HepG2 (cell line): ENCODE results near the gene ADCY10. TPM values are rescaled to one million over a fixed set of nuclear protein-coding genes. Genes with fewer than 3 reads are reported as not detected.

Source experiments
- FOXO1 ChIP-seq: sonication (generic); formaldehyde crosslinking; IDR thresholded peaks from 2 replicates; pipeline ENCODE4 v1.4.0; 2020; ENCODE audit warnings: missing genetic modification reagents
- FOXP4 ChIP-seq: sonication (generic); formaldehyde crosslinking; IDR thresholded peaks from 2 replicates; pipeline ENCODE4 v1.4.0; 2020; ENCODE audit warnings: missing genetic modification reagents
- NFIB ChIP-seq: sonication (generic); formaldehyde crosslinking; IDR thresholded peaks from 2 replicates; pipeline ENCODE4 v1.9.0; 2021; ENCODE audit warnings: missing genetic modification reagents, mild to moderate bottlenecking, borderline replicate concordance
- REXO4 ChIP-seq: sonication (generic); formaldehyde crosslinking; IDR thresholded peaks from 2 replicates; pipeline ENCODE4 v1.8.0; 2022; ENCODE audit warnings: missing genetic modification reagents, mild to moderate bottlenecking, borderline replicate concordance
- SIX4 ChIP-seq: sonication (generic); formaldehyde crosslinking; IDR thresholded peaks from 2 replicates; pipeline ENCODE4 v1.4.0; 2020; ENCODE audit warnings: missing genetic modification reagents
- SOX13 ChIP-seq, 3 experiments: fragments of 450-650 bp in 1 of 3; sonication (generic) in 1 of 3; formaldehyde crosslinking in 1 of 3; IDR thresholded peaks in 2 of 3; conservative IDR thresholded peaks in 1 of 3; 2 replicates each; pipeline versions ENCODE4 v1.5.0 to v1.6.1; 2016 to 2020; ENCODE audit warnings: antibody characterized with exemption in 1 of 3, mild to moderate bottlenecking in 1 of 3, missing compliant biosample characterization in 1 of 3, missing genetic modification reagents in 1 of 3, moderate library complexity in 1 of 3
- TCF7 ChIP-seq: sonication (generic); IDR thresholded peaks from 2 replicates; pipeline ENCODE4 v1.6.1; 2016; ENCODE audit warnings: antibody characterized with exemption, low read depth
- YY1 ChIP-seq: IDR thresholded peaks from 2 replicates; pipeline ENCODE4 v1.6.1; 2011; ENCODE audit warnings: low read length, low read depth, moderate library complexity, mild to moderate bottlenecking; ENCODE audit not compliant: insufficient read depth, insufficient replicate concordance
- ZBTB4 ChIP-seq: sonication (generic); formaldehyde crosslinking; IDR thresholded peaks from 2 replicates; pipeline ENCODE4 v1.4.0; 2020; ENCODE audit warnings: missing genetic modification reagents, mild to moderate bottlenecking, borderline replicate concordance
- ZMYM4 ChIP-seq: sonication (generic); formaldehyde crosslinking; IDR thresholded peaks from 2 replicates; pipeline ENCODE4 v1.8.1; 2023; ENCODE audit warnings: mild to moderate bottlenecking, missing genetic modification reagents
- ZNF10 ChIP-seq: sonication (generic); formaldehyde crosslinking; IDR thresholded peaks from 2 replicates; pipeline ENCODE4 v1.4.0; 2020; ENCODE audit warnings: mild to moderate bottlenecking, low read depth, missing genetic modification reagents, borderline replicate concordance
- ZNF407 ChIP-seq: sonication (generic); formaldehyde crosslinking; IDR thresholded peaks from one replicate; pipeline ENCODE4 v1.5.1; 2020; ENCODE audit warnings: mild to moderate bottlenecking, missing genetic modification reagents; ENCODE audit errors: not compliant biosample characterization
- ZNF484 ChIP-seq: sonication (generic); formaldehyde crosslinking; IDR thresholded peaks from 2 replicates; pipeline ENCODE4 v1.5.1; 2020; ENCODE audit warnings: mild to moderate bottlenecking, low read depth, missing genetic modification reagents, borderline replicate concordance
- ZNF703 ChIP-seq: sonication (generic); formaldehyde crosslinking; IDR thresholded peaks from 2 replicates; pipeline ENCODE4 v1.5.1; 2020; ENCODE audit warnings: missing genetic modification reagents, mild to moderate bottlenecking, moderate library complexity, borderline replicate concordance
- ZNF768 ChIP-seq: sonication (generic); formaldehyde crosslinking; IDR thresholded peaks from 2 replicates; pipeline ENCODE4 v1.4.0; 2020; ENCODE audit warnings: missing genetic modification reagents
- polyA plus RNA-seq, 8 experiments: library from polyadenylated mRNA; depleted of rRNA in 3 of 8; stranded (reverse) in 7 of 8; unstranded in 1 of 8; fragments of >200 nt; fragmentation: Illumina TruSeq in 4 of 8; extraction: Trizol in 4 of 8; gene quantifications; 2 replicates each; pipeline versions ENCODE4 v1.2.1 to v1.2.3, GENCODE V29; 2011 to 2016; ENCODE audit warnings: low read depth in 4 of 8, missing spikeins in 1 of 8, mixed read lengths in 1 of 8; ENCODE audit not compliant: insufficient read depth in 1 of 8
- total RNA-seq, 5 experiments: library from RNA; depleted of rRNA; stranded (reverse); fragments of >200 nt; fragmentation: Illumina TruSeq; extraction: Trizol; gene quantifications; 2 replicates each; pipeline ENCODE4 v1.2.3, GENCODE V29; 2016; ENCODE audit warnings: low read depth in 1 of 5

Gene ADCY10
- total and polyA plus RNA-seq, 2 of the 13 experiments (the other 11 are each of a cell fraction or from before 2014, with no cell fraction given): 0.02 to 0.03 TPM

GRCh38 chr1:167926486-167926997 is 12.6 kb upstream of the ADCY10 start (continued):
- TF ChIP-seq ZNF407 (CRISPR knock-in tag) (no peak), ZBTB4 (no peak), ZNF703 (CRISPR knock-in tag) (no peak), NFIB (CRISPR knock-in tag) (no peak), ZMYM4 (CRISPR knock-in tag) (peak; percentile 79), SIX4 (CRISPR knock-in tag) (peak; percentile 62; the same call in 1 of the 2 replicates), SOX13 (IDR thresholded peaks at IDR 0.05) (no peak), SOX13 (CRISPR knock-in tag; conservative IDR thresholded peaks at IDR 0.05 in 1 of 2, IDR thresholded peaks at IDR 0.05 in 1 of 2) (peak in 1 of 2 experiments; percentile 68; a peak in 2 of 4 replicates), ZNF10 (CRISPR knock-in tag) (no peak), ZNF768 (CRISPR knock-in tag) (0 out of 2 replicates have a peak, but pooled peaks have one; percentile 15), FOXP4 (0 out of 2 replicates have a peak, but pooled peaks have one; percentile 61), FOXO1 (CRISPR knock-in tag) (0 out of 2 replicates have a peak, but pooled peaks have one; percentile 19), REXO4 (CRISPR knock-in tag) (no peak), ZNF484 (no peak), TCF7 (no peak), YY1 (peak; percentile 10)
